ENCODE data around the gene SH3RF1. TPM values are rescaled to one million over a fixed set of nuclear protein-coding genes. Genes with fewer than 3 reads are reported as not detected.

SH3RF1 gene
- total and polyA plus RNA-seq, 2 experiments from 2014 or later = 7.8 to 12.4 TPM

DNA sequence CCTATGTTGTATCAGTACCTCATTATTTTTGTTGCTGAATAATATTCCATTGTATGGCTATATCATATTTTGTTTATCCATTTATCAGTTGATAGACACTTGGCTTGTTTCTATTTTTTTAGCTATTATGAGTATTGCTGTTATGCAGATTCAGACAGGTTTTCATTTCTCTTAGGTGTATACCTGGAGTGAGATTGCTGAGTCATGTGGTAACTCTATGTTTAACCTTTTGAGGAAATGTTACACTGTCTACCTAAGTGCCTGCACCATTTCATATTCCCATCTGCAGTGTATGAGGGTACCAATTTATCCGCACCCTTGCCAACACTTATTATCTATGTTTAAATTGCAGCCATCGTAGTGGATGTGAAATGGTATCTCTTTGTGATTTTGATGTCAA, 43.0 kb upstream of the SH3RF1 start:
- Mint-ChIP-seq H3K27me3 (ENCODE audit: insufficient read depth, low read depth, poor library complexity) (peaks cover 1% of the 10 kb centered on the region), H3K9me3 (peaks cover 10% of the 10 kb centered on the region; the same call in 1 of the 3 replicates), H3K4me3 (no peak overlapping the region), H3K27ac (no peak overlapping the region), H3K4me1 (0 out of 3 replicates have a peak, but pooled peaks cover 3% of the 10 kb centered on the region), H3K36me3 (ENCODE audit: low read depth) (peaks cover 2% of the 10 kb centered on the region; the same call in 1 of the 3 replicates)
- no peaks in the 10 kb centered on the region for H4K20me1 ChIP-seq (replicated peaks; ENCODE audit: insufficient read depth)
- H3K27me3 ChIP-seq (ENCODE audit: insufficient read depth) = no peaks in the 10 kb centered on the region
- no peaks in the 10 kb centered on the region for H3K79me2 ChIP-seq (replicated peaks; ENCODE audit: insufficient read depth)
- H3K4me1 ChIP-seq (ENCODE audit: insufficient read depth) = peaks cover 3% of the 10 kb centered on the region; the same call in 1 of the 2 replicates
- H3K27ac ChIP-seq (ENCODE audit: low read depth) = no peak overlapping the region
- no peak overlapping the region for H3K4me2 ChIP-seq
- no peak for ATAC-seq
- H3K36me3 ChIP-seq (ENCODE audit: insufficient read depth) = no peaks in the 10 kb centered on the region
- H2AFZ ChIP-seq = no peak overlapping the region
- H3K4me3 ChIP-seq = no peak overlapping the region
- TF ChIP-seq STAT1 (IDR thresholded peaks at IDR 0.05; ENCODE audit: unreplicated experiment) = no peak
- TF ChIP-seq ZNF114 (CRISPR knock-in tag; IDR thresholded peaks at IDR 0.05) = no peak
- TF ChIP-seq, protein P1, sequence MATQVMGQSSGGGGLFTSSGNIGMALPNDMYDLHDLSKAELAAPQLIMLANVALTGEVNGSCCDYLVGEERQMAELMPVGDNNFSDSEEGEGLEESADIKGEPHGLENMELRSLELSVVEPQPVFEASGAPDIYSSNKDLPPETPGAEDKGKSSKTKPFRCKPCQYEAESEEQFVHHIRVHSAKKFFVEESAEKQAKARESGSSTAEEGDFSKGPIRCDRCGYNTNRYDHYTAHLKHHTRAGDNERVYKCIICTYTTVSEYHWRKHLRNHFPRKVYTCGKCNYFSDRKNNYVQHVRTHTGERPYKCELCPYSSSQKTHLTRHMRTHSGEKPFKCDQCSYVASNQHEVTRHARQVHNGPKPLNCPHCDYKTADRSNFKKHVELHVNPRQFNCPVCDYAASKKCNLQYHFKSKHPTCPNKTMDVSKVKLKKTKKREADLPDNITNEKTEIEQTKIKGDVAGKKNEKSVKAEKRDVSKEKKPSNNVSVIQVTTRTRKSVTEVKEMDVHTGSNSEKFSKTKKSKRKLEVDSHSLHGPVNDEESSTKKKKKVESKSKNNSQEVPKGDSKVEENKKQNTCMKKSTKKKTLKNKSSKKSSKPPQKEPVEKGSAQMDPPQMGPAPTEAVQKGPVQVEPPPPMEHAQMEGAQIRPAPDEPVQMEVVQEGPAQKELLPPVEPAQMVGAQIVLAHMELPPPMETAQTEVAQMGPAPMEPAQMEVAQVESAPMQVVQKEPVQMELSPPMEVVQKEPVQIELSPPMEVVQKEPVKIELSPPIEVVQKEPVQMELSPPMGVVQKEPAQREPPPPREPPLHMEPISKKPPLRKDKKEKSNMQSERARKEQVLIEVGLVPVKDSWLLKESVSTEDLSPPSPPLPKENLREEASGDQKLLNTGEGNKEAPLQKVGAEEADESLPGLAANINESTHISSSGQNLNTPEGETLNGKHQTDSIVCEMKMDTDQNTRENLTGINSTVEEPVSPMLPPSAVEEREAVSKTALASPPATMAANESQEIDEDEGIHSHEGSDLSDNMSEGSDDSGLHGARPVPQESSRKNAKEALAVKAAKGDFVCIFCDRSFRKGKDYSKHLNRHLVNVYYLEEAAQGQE (IDR thresholded peaks at IDR 0.05; ENCODE audit: unreplicated experiment) = no peak
- no peak for TF ChIP-seq ZNF331 (CRISPR knock-in tag; IDR thresholded peaks at IDR 0.05; ENCODE audit: low read depth)
- no peak for TF ChIP-seq JUNB (IDR thresholded peaks at IDR 0.05; ENCODE audit: unreplicated experiment)
- no peak for TF ChIP-seq NANOG (IDR thresholded peaks at IDR 0.05; ENCODE audit: borderline replicate concordance)
- no peak for TF ChIP-seq EZH2phosphoT487 (IDR thresholded peaks at IDR 0.05; ENCODE audit: unreplicated experiment)
- no peak for TF ChIP-seq CREB1 (CRISPR knock-in tag; IDR thresholded peaks at IDR 0.05; ENCODE audit: low read depth)
- no peaks in the 10 kb centered on the region for H3K9me2 ChIP-seq (ENCODE audit: insufficient read depth)
- H3F3A ChIP-seq (replicated peaks; ENCODE audit: low read depth) = no peaks in the 10 kb centered on the region
- no peak for DNase-seq (ENCODE audit: low spot score)

DNA sequence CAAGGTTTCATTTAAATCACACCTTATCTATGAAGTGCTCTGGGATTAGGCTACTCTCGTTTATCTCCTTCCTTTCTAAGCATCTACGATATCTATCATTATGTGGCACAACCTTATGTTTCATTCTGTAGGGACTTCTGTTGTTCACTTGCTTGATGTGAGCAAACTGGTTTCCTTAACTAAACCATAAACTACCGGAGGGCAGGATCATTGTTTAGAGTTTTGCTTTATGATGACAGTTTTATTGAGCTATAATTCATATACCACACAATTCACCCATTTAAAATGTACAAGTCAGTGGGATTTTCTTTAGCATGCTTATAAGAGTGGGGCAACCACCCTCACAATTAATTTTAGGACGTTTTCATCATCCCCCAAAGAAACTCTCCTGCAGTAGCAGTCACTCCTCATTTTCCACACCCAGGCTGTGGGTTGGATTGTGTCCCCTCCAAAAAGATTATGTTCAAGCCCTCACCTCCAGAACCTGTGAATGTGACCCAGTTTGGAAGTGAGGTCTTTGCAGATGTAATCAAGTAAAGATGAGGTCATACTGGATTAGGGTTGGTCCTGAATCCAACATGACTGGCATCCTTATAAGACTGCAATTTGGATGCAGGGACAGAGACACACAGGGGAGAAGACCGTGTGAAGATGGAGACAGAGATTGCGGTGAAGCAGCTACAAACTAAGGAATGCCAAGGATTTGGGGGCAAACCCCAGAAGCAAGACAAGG, 42.1 kb upstream of the SH3RF1 start:
- Mint-ChIP-seq H3K27ac (no peak overlapping the region), H3K4me3 (no peak overlapping the region), H3K4me1 (0 out of 3 replicates have a peak, but pooled peaks cover 3% of the 10 kb centered on the region), H3K36me3 (ENCODE audit: low read depth) (no peaks in the 10 kb centered on the region), H3K9me3 (peaks cover 5% of the 10 kb centered on the region; the same call in 1 of the 3 replicates), H3K27me3 (ENCODE audit: insufficient read depth, low read depth, poor library complexity) (peaks cover 1% of the 10 kb centered on the region)
- Histone ChIP-seq H3K79me2 (replicated peaks; ENCODE audit: insufficient read depth) (no peaks in the 10 kb centered on the region), H3K4me2 (no peak overlapping the region), H3K36me3 (ENCODE audit: insufficient read depth) (no peaks in the 10 kb centered on the region), H3K27ac (ENCODE audit: low read depth) (no peak overlapping the region), H3K9me2 (ENCODE audit: insufficient read depth) (no peaks in the 10 kb centered on the region), H3K4me1 (ENCODE audit: insufficient read depth) (peaks cover 3% of the 10 kb centered on the region; the same call in 1 of the 2 replicates), H3K27me3 (ENCODE audit: insufficient read depth) (no peaks in the 10 kb centered on the region), H4K20me1 (replicated peaks; ENCODE audit: insufficient read depth) (no peaks in the 10 kb centered on the region), H3F3A (replicated peaks; ENCODE audit: low read depth) (no peaks in the 10 kb centered on the region), H2AFZ (no peak overlapping the region), H3K4me3 (no peak overlapping the region)
- no peak for ATAC-seq
- no peak for DNase-seq (ENCODE audit: low spot score)
- TF ChIP-seq STAT1 (IDR thresholded peaks at IDR 0.05; ENCODE audit: unreplicated experiment) (no peak), NANOG (IDR thresholded peaks at IDR 0.05; ENCODE audit: borderline replicate concordance) (no peak), EZH2 (IDR thresholded peaks at IDR 0.05; ENCODE audit: low read depth, unreplicated experiment) (no peak), CREB1 (CRISPR knock-in tag; IDR thresholded peaks at IDR 0.05; ENCODE audit: low read depth) (no peak), ZNF114 (CRISPR knock-in tag; IDR thresholded peaks at IDR 0.05) (no peak)
- TF ChIP-seq, protein P2, sequence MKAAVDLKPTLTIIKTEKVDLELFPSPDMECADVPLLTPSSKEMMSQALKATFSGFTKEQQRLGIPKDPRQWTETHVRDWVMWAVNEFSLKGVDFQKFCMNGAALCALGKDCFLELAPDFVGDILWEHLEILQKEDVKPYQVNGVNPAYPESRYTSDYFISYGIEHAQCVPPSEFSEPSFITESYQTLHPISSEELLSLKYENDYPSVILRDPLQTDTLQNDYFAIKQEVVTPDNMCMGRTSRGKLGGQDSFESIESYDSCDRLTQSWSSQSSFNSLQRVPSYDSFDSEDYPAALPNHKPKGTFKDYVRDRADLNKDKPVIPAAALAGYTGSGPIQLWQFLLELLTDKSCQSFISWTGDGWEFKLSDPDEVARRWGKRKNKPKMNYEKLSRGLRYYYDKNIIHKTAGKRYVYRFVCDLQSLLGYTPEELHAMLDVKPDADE (IDR thresholded peaks at IDR 0.05) = no peak
- TF ChIP-seq, protein P3, sequence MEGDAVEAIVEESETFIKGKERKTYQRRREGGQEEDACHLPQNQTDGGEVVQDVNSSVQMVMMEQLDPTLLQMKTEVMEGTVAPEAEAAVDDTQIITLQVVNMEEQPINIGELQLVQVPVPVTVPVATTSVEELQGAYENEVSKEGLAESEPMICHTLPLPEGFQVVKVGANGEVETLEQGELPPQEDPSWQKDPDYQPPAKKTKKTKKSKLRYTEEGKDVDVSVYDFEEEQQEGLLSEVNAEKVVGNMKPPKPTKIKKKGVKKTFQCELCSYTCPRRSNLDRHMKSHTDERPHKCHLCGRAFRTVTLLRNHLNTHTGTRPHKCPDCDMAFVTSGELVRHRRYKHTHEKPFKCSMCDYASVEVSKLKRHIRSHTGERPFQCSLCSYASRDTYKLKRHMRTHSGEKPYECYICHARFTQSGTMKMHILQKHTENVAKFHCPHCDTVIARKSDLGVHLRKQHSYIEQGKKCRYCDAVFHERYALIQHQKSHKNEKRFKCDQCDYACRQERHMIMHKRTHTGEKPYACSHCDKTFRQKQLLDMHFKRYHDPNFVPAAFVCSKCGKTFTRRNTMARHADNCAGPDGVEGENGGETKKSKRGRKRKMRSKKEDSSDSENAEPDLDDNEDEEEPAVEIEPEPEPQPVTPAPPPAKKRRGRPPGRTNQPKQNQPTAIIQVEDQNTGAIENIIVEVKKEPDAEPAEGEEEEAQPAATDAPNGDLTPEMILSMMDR (conservative IDR thresholded peaks at IDR 0.05; ENCODE audit: low read depth in 2 of 2) = no peak
- TF ChIP-seq, protein P1 (IDR thresholded peaks at IDR 0.05; ENCODE audit: unreplicated experiment) = no peak

Measured in GM23338 (cell line).